NCI-H2081 treated with DMSO at 0.1 percent for 48 hours (cell line): ENCODE data around the gene HYDIN.
"Not testable (repeated sequence)": the region's sequence is repeated elsewhere in the genome, so short reads cannot be mapped to it uniquely, and the experiment has no call there.

Source experiments
- DNase-seq: peaks from one replicate; lab custom pipeline; 2025; lab: John Stamatoyannopoulos, UW

The HYDIN gene

GRCh38 chr16:70823498-70824118 lies 406.9 kb downstream of the HYDIN start:
- not testable (repeated sequence) for DNase-seq

- DNase-seq = not testable (repeated sequence)
Measured at GRCh38 chr16:70822734-70823133, 407.8 kb downstream of the HYDIN start.

- not testable (repeated sequence) for DNase-seq
Measured at GRCh38 chr16:70818088-70818487, 412.4 kb downstream of the HYDIN start.

- DNase-seq = no peak
Measured at GRCh38 chr16:70809392-70810060, 421.0 kb downstream of the HYDIN start.

GRCh38 chr16:70808371-70808770 lies 422.2 kb downstream of the HYDIN start:
- no peak for DNase-seq

GRCh38 chr16:70805787-70806186 lies 424.7 kb downstream of the HYDIN start:
- no peak for DNase-seq

GRCh38 chr16:70805380-70805779 lies 425.1 kb downstream of the HYDIN start:
- no peak for DNase-seq

- DNase-seq = no peak
Measured at GRCh38 chr16:70804734-70805169, 425.8 kb downstream of the HYDIN start.

- DNase-seq = no peak
Measured at GRCh38 chr16:70804153-70804733, 426.3 kb downstream of the HYDIN start.

- no peak for DNase-seq
Measured at GRCh38 chr16:70803319-70803718, 427.2 kb downstream of the HYDIN start.

GRCh38 chr16:70801611-70802010 lies 428.9 kb downstream of the HYDIN start:
- no peak for DNase-seq

GRCh38 chr16:70800781-70801480 lies 429.6 kb downstream of the HYDIN start, which contains the start of gene VAC14:
TSS of gene VAC14 (minus strand) at chr16:70801158. CDS start at chr16:70800900, 258 bp downstream.
- DNase-seq = peak; percentile 35

GRCh38 chr16:70800311-70800710 lies 430.2 kb downstream of the HYDIN start:
- no peak for DNase-seq

GRCh38 chr16:70796301-70796700 lies 434.2 kb downstream of the HYDIN start:
- no peak for DNase-seq

- DNase-seq = no peak
Measured at GRCh38 chr16:70795296-70795912, 435.1 kb downstream of the HYDIN start.

GRCh38 chr16:70793851-70794502 lies 436.5 kb downstream of the HYDIN start:
- no peak for DNase-seq

- no peak for DNase-seq
Measured at GRCh38 chr16:70790815-70791214, 439.7 kb downstream of the HYDIN start.

- no peak for DNase-seq
Measured at GRCh38 chr16:70789595-70790447, 440.7 kb downstream of the HYDIN start.

- DNase-seq = no peak
Measured at GRCh38 chr16:70788668-70789594, 441.6 kb downstream of the HYDIN start.
